IPS-NIHi11 (cell line): ENCODE data around the gene SHFL.

Experiments used
- DNase-seq: peaks from one replicate; pipeline ENCODE4 v3.0.0; 2012; ENCODE audit warnings: mixed read lengths, low spot score

SHFL gene

GRCh38 chr19:10109528-10109927 is 23.4 kb downstream of the SHFL start:
- no peak for DNase-seq

- DNase-seq: no peak
Observed at GRCh38 chr19:10110076-10110971, 24.2 kb downstream of the SHFL start.

GRCh38 chr19:10110972-10111317 is 24.8 kb downstream of the SHFL start:
- DNase-seq: no peak

- no peak for DNase-seq
Observed at GRCh38 chr19:10111405-10111811, 25.3 kb downstream of the SHFL start, which contains the start of gene P2RY11. P2RY11 (plus strand) TSS chr19:10111693; CDS start chr19:10111722, 29 bp downstream.

GRCh38 chr19:10112037-10112761 is 26.1 kb downstream of the SHFL start:
- DNase-seq: no peak

- DNase-seq: peak; percentile 78
Observed at GRCh38 chr19:10112895-10113591, 26.9 kb downstream of the SHFL start.

GRCh38 chr19:10113592-10113963 is 27.5 kb downstream of the SHFL start:
- no peak for DNase-seq

- DNase-seq: no peak
Observed at GRCh38 chr19:10113964-10114650, 28.0 kb downstream of the SHFL start.

GRCh38 chr19:10114651-10115391 is 28.7 kb downstream of the SHFL start:
- no peak for DNase-seq

GRCh38 chr19:10115392-10116084 is 29.4 kb downstream of the SHFL start:
- no peak for DNase-seq

- no peak for DNase-seq
Observed at GRCh38 chr19:10116085-10116865, 30.2 kb downstream of the SHFL start.

GRCh38 chr19:10116866-10117616 is 30.9 kb downstream of the SHFL start:
- DNase-seq: no peak

GRCh38 chr19:10118960-10119359 is 32.8 kb downstream of the SHFL start:
- DNase-seq: no peak

- no peak for DNase-seq
Observed at GRCh38 chr19:10120538-10121189, 34.5 kb downstream of the SHFL start.

- DNase-seq: no peak
Observed at GRCh38 chr19:10122045-10122444, 35.9 kb downstream of the SHFL start.

- DNase-seq: no peak
Observed at GRCh38 chr19:10124429-10124828, 38.3 kb downstream of the SHFL start.

GRCh38 chr19:10126213-10126639 is 40.1 kb downstream of the SHFL start:
- DNase-seq: no peak

- no peak for DNase-seq
Observed at GRCh38 chr19:10132905-10133304, 46.8 kb downstream of the SHFL start.

GRCh38 chr19:10133596-10133995 is 47.5 kb downstream of the SHFL start:
- no peak for DNase-seq
